GM18526 (cell line): ENCODE measurements around the gene TMEM88.

Source experiments
- POLR2A ChIP-seq: IDR thresholded peaks from 3 replicates; pipeline ENCODE4 v1.6.1; 2011; ENCODE audit not compliant: insufficient read length; ENCODE audit errors: extremely low read depth

TMEM88 gene

GRCh38 chr17:7846765-7847661 lies 7.9 kb upstream of the TMEM88 start:
- no peak for TF ChIP-seq POLR2A

- no peak for TF ChIP-seq POLR2A
These were observed 6.7 kb upstream of the TMEM88 start for GRCh38 chr17:7848131-7848579.

- TF ChIP-seq POLR2A: no peak
These were observed 6.1 kb upstream of the TMEM88 start for GRCh38 chr17:7848739-7849129.

- no peak for TF ChIP-seq POLR2A
These were observed 5.6 kb upstream of the TMEM88 start for GRCh38 chr17:7849130-7849750.

- TF ChIP-seq POLR2A: no peak
These were observed 4.9 kb upstream of the TMEM88 start for GRCh38 chr17:7849751-7850504.

DNA sequence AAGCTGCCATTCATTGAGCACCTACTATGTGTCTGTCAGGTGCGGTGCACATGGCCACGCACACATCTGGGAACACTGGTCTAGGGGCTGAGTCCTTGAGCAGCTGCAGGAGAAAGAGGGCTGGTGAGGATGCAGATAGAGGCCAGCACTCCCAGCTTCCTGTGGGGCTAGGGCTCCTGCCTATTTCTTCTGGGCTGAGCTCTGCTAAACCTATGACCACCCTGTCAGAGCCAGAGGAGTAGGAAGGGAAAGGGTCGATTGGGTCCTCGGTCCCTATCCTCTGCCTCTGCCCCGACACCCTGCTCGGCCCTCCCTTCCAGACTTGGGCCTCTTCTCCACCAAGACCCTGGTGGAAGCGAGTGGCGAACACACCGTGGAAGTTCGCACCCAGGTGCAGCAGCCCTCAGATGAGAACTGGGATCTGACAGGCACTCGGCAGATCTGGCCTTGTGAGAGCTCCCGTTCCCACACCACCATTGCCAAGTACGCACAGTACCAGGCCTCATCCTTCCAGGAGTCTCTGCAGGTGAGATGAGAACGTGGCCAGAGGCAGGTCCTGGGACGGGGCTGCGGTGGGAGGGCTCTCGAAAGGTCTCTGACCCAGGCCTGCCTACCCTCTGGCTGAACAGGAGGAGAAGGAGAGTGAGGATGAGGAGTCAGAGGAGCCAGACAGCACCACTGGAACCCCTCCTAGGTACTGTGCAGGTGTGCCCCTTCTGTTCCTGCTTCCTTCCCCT lies 4.0 kb upstream of the TMEM88 start:
- TF ChIP-seq POLR2A: no peak

GRCh38 chr17:7851438-7852261 lies 3.2 kb upstream of the TMEM88 start:
- peak; percentile 52 for TF ChIP-seq POLR2A

DNA sequence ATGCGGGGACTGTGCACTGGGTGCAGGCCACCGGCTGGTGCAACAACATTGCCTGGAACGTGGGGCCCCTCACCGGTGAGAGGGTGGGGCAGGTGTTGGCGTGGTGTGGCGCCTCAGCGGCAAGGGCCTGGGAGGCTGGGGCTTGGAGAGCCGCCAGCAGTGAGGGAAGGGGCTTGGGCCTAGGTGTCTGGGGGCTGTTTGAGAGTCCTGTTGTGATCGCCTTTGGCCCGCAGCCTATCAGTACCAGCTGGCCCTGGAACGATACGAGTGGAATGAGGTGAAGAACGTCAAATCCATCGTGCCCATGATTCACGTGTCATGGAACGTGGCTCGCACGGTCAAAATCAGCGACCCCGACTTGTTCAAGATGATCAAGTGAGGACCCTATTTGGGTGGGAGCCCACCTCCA lies 2.6 kb upstream of the TMEM88 start:
- no peak for TF ChIP-seq POLR2A

DNA sequence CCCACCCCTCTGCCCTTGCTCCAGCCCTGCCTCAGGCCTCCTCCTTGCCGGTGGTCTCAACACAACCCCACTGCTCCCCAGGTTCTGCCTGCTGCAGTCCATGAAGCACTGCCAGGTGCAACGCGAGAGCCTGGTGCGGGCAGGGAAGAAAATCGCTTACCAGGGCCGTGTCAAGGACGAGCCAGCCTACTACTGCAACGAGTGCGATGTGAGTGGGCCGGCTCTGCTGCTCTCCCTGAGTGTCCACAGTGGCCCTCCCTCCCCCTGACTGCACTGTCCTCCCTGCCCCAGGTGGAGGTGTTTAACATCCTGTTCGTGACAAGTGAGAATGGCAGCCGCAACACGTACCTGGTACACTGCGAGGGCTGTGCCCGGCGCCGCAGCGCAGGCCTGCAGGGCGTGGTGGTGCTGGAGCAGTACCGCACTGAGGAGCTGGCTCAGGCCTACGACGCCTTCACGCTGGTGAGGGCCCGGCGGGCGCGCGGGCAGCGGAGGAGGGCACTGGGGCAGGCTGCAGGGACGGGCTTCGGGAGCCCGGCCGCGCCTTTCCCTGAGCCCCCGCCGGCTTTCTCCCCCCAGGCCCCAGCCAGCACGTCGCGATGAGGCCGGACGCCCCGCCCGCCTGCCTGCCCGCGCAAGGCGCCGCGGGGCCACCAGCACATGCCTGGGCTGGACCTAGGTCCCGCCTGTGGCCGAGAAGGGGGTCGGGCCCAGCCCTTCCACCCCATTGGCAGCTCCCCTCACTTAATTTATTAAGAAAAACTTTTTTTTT lies 1.8 kb upstream of the TMEM88 start:
- no peak for TF ChIP-seq POLR2A

DNA sequence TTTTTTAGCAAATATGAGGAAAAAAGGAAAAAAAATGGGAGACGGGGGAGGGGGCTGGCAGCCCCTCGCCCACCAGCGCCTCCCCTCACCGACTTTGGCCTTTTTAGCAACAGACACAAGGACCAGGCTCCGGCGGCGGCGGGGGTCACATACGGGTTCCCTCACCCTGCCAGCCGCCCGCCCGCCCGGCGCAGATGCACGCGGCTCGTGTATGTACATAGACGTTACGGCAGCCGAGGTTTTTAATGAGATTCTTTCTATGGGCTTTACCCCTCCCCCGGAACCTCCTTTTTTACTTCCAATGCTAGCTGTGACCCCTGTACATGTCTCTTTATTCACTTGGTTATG lies 1.2 kb upstream of the TMEM88 start:
- TF ChIP-seq POLR2A: no peak

DNA sequence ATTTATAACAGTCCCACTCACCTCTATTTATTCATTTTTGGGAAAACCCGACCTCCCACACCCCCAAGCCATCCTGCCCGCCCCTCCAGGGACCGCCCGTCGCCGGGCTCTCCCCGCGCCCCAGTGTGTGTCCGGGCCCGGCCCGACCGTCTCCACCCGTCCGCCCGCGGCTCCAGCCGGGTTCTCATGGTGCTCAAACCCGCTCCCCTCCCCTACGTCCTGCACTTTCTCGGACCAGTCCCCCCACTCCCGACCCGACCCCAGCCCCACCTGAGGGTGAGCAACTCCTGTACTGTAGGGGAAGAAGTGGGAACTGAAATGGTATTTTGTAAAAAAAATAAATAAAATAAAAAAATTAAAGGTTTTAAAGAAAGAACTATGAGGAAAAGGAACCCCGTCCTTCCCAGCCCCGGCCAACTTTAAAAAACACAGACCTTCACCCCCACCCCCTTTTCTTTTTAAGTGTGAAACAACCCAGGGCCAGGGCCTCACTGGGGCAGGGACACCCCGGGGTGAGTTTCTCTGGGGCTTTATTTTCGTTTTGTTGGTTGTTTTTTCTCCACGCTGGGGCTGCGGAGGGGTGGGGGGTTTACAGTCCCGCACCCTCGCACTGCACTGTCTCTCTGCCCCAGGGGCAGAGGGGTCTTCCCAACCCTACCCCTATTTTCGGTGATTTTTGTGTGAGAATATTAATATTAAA lies 638 bp upstream of the TMEM88 start:
- TF ChIP-seq POLR2A: no peak

DNA sequence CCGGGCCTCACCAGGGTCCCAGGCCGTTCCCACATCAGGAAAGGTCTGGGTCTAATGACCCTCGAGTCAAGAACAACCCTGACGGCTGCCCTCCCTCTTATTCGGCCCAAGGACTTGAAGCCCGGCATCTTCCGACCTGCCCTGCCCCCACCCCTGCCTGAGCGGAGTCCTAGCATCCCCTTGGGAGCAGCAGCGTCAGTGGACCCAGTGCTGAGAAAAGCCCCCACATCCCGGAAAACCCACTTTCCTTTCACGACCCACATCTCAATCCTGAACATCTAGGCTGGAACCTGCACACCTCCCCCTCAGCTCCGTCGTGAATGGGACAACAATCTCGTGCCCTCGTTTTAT lies 769 bp downstream of the TMEM88 start:
- TF ChIP-seq POLR2A: no peak

DNA sequence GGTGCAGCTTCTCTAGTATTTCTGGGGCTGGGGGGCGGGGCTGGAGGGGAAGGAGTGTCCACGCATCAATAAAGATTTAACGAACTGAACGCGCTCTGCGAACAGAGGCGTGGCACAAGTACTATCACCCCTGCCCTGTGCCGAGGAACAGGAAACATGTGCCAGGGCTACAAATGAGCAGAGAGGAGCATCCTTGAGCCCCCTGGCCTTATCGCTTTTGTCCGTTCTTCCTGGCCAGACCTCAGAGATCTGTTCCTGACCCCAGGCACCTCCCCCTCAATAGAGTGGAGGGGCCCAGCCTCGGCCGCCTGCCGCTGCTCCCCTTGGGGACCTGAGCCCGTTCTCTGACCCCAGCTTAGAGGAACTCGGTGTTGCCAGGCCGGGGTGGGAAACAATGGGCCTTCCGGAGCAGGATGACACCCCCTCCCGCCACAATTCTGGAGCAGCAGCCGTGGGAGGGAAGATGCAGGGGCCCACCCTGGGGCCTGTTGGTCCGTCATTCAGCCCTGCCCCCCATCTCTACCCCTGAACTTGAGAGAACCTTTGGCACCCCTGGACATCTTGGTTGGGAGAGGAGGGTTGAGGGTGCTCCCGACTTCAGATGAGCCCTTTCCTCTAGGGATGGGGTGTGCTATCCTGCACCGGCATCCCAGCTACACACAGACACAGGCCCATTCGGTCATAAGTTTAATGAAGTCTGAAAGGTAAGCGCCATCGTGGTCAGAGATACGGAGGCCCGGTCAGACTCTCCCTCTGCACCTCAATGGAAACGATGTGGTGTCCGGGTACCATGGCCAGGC lies 1.3 kb downstream of the TMEM88 start:
- peak; percentile 19 for TF ChIP-seq POLR2A
